GM10248 (cell line): ENCODE measurements around the gene BLID.

ENCODE experiments used
- CTCF ChIA-PET: fragments of 300-600 bp; sonication (Branson Sonifier 250); formaldehyde crosslinking; extraction: SDS; loops from one replicate; lab custom pipeline; 2021; ENCODE audit warnings: antibody characterized with exemption; lab: Yijun Ruan, JAX
- POLR2A ChIA-PET: fragments of 350-650 bp; sonication (Branson Sonifier 250); formaldehyde crosslinking; extraction: SDS; loops from one replicate; lab custom pipeline; 2020; ENCODE audit warnings: antibody characterized with exemption; lab: Yijun Ruan, JAX
- DNase-seq: peaks from one replicate; pipeline ENCODE4 v3.0.0; 2012; ENCODE audit errors: extremely low spot score
- CTCF ChIP-seq: IDR thresholded peaks from 2 replicates; pipeline ENCODE4 v1.5.1; 2012; ENCODE audit warnings: mild to moderate bottlenecking, low read depth; ENCODE audit errors: extremely low read depth, missing control alignments, control extremely low read depth

The BLID gene

GRCh38 chr11:122077459-122077858, 38.6 kb downstream of the BLID start:
- TF ChIP-seq CTCF: no peak
- DNase-seq: no peak
- ChIA-PET POLR2A (no interaction called here), CTCF (interaction anchor here (1.0 kb wide), 1 partner anchor 9 kb away, joined by 3 read pairs; no protein-coding TSS in a partner anchor)

GRCh38 chr11:122076512-122077120, 39.4 kb downstream of the BLID start:
- TF ChIP-seq CTCF: no peak
- CTCF ChIA-PET: interaction anchor here (1.0 to 1.2 kb wide), 2 partner anchors 10 to 32 kb away, joined by 3 read pairs; no protein-coding TSS in a partner anchor
- DNase-seq: no peak
- POLR2A ChIA-PET: no interaction called here

GRCh38 chr11:122075016-122075415, 41.0 kb downstream of the BLID start:
- no peak for DNase-seq
- POLR2A ChIA-PET: no interaction called here
- CTCF ChIA-PET: interaction anchor here (1.3 kb wide), 1 partner anchor 16 kb away, joined by 3 read pairs; no protein-coding TSS in a partner anchor
- no peak for TF ChIP-seq CTCF

GRCh38 chr11:122074022-122074421, 42.0 kb downstream of the BLID start:
- POLR2A ChIA-PET: no interaction called here
- no peak for TF ChIP-seq CTCF
- CTCF ChIA-PET: interaction anchor here (1.1 to 1.3 kb wide), 2 partner anchors 15 to 17 kb away, joined by 3 read pairs; no protein-coding TSS in a partner anchor
- DNase-seq: no peak

- DNase-seq: no peak
- TF ChIP-seq CTCF: no peak
- ChIA-PET POLR2A (no interaction called here), CTCF (no interaction called here)
Observed at GRCh38 chr11:122071709-122072202, 44.3 kb downstream of the BLID start.

DNA sequence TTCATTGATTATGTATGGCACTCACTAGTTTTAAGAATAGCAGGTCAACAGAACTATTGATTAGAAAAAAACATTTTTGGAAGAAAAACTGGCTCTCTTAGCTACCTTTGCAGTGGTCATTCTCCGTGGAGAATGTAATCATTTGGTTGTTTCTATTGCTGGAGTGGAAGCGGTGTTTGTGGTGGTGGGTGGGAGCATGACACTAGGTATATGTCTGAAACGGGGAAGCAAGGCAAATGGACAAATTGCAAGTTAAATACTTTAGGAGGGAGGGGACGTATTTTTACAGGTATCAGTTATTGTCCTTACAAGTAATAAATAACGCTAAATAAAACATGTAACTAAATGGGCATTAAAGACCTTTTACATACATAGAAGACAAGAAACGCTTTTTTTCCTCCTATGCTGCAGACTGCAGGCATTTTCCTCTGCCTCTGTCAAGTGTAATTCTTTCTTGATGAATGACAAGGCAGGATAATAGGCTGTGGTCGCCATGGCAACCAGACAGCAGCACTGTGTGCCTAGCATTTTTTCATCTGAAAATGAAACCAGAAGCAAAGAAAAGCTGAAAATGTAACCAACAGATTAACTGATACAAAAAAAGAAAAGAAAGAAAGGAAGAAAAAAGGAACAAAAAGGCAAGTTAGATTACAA, 46.2 kb downstream of the BLID start:
- ChIA-PET CTCF (no interaction called here), POLR2A (no interaction called here)
- TF ChIP-seq CTCF: no peak
- peak; percentile 10 for DNase-seq
